NCI-H2029 treated with DMSO at 0.1 percent for 48 hours (cell line): ENCODE measurements around the gene TRDMT1.

Experiments
- DNase-seq: peaks from one replicate; lab custom pipeline; 2025; lab: John Stamatoyannopoulos, UW

TRDMT1 gene, protein sequence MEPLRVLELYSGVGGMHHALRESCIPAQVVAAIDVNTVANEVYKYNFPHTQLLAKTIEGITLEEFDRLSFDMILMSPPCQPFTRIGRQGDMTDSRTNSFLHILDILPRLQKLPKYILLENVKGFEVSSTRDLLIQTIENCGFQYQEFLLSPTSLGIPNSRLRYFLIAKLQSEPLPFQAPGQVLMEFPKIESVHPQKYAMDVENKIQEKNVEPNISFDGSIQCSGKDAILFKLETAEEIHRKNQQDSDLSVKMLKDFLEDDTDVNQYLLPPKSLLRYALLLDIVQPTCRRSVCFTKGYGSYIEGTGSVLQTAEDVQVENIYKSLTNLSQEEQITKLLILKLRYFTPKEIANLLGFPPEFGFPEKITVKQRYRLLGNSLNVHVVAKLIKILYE

DNA sequence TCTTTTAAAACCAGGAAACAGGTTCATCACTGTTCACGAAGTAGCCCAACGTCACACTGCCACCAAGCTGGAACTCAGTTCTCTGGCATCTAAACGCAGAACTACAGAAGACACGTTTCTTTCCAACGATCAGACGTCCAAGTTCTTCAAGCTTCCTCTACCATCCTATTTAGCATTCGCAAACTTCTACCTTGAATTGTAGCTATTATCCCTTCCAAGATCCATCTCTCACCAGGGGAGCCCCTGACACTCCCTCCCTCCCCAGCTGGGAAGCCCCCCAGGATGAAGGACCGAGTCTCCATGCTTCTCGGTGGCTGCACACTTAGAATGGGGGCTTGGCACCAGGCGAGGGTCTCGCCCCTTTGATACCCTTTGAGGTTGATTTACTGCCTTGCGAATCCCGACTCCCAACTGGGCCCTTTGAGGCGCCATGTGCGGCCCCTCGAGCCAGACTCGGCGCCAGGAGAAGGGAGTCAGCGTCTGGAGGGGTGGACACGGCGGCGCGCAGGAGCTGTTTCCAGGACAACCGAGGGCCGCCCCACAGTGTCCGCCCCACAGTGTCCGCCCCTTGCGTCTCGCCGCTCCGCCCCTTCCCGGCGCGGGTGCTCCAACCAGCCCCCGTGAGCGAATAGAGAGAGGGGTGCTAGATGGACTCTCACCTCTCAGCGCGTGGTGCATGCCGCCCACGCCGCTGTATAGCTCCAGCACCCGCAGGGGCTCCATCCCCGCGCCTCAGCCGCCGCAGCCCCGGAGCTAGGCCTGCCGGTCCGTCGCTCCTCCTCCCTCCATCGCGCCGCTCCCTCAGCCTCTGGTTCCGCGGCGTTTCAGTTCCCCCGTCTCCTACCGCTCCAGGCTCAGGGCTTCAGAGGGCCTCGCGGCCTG is at the start of gene TRDMT1:
TRDMT1 (minus strand) TSS at position 761 of the 882 bp plus-strand sequence; CDS start at position 723, 38 bp downstream.
- peak; percentile 1 for DNase-seq

DNA sequence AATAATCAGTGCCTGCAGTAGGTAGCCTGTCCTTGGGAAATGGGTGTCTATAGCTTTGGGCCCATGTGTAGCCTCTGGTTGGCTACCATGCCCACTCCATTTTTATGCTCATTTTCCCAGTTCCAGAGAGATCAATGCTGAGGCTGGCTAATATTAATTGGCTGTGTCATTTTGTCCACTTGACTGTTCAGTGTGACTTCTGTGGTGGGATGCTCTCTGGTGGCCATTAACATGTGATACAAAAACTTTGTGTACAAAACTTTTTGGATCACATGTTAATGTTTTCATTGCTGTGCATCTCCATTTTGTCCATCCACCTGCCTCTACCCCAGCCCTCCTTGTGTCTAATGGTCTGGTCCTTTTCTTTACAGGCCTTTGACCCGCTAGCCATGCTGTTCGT is 49.3 kb upstream of the TRDMT1 start:
- DNase-seq, result no peak

DNA sequence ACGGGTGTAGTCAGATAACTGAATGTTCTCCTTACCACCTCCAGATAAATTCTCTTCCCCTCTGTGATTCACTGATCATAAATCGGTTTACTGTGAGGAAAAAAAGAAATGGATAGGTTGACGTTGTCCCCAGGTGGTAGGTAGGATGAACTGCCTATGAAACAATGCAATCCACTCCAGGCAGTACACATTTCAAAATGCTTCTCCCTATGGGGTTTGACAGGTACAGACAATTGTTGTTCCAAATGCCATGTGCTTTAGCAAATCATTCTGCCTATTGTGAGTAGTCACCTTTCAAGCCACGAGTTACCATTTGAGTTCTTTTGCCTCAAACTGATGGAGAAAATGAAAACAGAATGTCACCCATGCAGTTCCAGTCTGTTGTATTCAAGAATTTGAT is 48.3 kb upstream of the TRDMT1 start:
- no peak for DNase-seq

DNA sequence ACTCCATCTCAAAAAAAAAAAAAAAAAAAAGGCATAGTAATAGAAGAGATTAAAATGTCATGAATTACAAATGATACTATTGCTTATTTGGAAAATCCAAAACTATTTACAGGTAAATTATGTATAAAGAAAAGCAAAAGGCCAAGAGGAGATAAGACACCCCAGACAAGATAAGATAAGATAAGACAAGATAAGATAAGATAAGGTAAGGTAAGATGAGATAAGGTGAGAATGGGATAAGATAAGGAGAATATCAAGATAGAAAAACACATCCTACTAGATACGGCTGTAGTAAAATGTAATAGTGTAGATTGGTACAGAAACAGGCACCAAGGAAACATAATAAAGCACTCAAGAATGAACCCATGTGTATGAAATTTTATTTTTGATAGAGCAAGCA is 47.5 kb upstream of the TRDMT1 start:
- no peak for DNase-seq

DNA sequence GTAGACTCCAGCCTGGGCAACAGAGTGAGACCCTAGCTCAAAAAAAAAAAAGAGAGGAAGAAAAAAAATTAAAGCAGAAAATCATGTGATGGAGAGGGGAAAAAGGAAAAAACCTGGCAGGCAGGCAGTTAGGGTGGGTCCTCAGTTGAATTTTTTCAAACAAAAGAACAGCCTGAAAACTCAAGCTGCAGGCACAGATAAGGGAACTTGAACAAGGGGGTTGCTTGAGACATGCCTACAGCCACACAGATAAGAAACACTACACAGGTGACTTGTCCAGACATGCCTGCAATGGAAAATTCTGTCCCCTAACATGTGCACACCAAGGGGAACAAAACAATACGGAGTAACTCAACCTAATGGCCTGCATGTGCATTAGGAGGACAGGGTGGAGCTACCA is 45.7 kb upstream of the TRDMT1 start:
- no peak for DNase-seq

DNA sequence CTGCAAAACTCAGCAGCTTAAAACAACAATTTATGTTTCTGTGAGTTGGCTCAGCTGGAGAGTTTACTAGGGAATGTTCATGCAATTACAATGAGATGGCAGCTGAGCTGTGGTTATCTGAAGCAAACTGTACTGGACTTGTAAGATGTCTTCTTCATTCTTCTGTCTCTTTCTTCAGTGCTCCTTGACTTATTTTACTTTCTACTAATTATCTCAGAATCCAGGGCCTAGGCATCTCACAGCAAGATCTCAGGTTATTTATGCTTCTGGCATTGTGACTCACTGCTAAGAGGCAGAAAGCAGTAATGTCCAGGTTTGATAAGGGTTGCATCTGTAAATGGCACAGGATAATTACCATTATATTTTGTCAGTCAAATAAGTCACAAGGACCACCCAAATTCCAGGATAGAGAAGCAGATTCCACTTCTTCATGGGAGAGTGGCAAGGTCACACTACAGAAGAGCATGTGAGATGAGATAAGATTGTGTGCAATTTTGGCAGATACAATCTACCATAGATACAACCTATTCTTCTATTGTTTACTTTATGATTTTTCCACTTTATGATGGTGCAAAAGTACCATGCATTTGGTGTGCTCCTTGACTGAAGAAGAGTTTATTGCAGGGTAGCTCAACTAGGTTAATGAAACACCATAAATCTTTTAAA is 43.4 kb upstream of the TRDMT1 start:
- DNase-seq, result no peak

DNA sequence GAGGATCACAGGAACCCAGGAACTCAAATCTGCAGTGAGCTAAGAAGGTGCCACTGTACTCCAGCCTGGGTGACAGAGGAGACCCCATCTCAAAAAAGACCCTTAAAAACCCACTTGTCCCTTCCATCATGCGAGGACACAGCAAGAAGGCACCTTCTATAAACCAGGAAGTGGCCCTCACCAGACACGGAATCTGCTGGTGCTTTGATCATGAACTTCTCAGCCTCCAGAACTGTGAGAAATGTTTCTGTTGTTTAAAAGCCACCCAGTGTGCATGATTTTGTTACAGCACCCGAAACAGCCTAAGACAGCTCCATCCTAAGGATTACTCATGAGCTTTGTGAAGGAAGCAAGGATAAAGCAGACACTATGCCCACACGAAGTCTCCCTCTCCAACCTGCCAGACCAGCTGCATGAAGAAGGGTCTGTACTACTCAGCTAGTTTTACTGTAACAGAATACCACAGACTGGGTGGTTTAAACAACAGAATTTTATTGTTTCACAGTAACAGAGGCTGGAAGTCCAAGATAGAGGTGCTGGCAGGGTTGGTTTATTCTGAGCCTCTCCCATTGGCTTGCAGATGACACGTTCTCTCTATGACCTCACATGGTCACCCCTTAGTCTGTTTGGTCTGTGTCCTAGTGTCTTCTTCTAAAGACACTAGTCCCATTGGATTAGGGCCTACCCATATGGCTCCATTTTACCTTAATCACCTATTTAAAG is 40.3 kb upstream of the TRDMT1 start:
- no peak for DNase-seq

DNA sequence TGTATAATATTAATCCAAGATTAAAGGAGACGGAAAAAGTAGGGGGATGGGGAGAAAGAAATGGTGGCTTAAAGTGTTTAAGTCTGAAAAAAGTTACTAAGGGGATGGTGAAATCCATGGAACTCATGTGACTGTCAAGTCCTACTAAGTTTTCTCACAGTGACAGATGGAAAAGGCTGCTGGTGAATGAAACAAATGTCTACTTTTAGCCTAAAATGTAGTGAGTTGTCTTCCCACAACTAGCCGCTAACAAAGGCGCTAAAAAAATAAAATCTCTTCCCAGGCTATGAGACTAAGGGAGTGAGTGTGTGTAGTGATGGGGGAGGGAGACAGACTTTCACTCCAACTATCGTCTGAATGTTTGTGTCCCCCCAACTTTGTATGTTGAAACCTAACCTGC is 39.1 kb upstream of the TRDMT1 start:
- DNase-seq, result no peak

DNA sequence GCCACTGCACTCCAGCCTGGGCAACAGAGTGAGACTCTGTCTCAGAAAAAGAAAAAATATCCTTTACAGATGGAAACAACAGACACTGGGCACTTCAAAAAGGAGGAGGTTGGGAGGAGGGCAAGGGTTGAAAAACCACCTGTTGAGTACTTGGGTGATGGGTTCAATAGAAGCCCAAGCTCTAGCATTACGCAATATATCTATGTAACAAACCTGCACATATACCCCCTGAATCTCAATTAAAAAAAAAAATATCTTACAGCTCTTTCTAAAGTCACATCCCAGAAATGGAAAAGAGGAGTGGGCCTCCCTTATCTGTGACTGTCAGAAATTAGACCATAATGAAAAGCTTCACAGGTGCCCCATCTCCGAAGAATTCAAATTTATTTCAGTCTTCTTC is 38.6 kb upstream of the TRDMT1 start:
- DNase-seq, result no peak

DNA sequence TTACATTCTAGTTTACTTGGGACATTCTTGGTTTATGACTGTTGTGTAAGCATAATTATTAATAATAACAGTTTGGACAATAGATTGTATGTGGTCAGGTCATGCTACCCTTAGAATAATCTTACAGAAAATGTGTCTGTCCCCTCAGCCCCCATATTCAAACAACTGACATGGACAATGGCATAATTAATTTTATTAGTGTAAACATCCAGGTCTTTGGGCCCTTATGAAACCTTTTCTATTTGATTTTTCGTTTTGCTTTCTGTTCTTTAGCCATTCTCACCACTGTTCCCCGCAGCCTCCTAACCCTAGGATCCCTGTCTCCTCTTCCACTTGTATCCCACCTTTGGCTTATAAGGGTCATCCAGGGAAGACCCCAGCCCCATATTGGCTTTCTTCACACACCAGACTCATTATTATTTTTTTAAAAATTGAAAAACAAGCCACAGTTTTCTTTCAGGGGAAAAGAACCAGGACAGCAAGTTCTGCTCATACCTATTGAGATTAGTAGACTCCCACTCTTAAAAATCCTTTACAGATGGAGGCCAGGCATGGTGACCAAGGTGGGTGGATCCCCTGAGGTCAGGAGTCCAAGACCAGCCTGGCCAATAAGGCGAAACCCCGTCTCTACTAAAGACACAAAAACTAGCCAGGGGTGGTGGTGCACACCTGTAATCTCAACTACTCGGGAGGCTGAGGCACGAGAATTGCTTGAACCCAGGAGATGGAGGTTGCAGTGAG is 38.0 kb upstream of the TRDMT1 start:
- DNase-seq, result no peak

DNA sequence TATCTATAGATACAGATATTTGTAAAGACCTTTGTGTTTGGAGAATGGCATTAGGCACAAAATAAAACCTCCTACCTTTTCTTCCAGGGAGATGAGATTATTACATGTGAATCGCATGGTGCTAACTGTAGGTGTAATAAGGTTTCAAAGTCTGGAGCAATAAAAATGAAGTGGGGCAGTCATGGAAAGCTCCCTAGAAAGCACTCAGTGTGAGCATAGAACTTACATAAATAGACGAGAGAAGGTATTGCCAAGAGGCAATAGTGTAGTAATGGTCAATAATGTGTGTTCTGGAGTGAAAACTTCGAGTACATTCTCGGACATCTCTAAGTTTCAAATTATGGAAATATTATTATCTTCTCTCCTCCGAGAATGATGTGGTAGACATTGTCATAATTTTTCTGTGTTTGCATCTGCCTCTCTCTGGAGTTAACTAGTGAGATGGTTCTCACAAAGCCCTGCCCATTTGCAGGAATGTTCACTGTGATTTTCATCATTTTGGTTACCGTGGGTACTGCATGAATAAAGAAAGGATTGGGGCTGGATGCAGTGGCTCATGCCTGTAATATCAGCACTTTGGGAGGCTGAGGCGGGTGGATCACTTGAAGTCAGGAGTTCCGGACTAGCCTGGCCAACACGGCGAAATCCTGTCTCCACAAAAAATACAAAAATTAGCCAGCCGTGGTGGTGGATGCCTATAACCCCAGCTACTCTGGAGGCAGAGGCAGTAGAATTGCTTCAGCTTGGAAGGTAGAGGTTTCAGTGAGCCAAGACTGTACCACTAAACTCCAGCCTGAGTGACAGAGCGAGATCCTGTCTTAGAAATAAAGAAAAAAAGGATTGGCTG is 37.2 kb upstream of the TRDMT1 start:
- DNase-seq, result no peak

DNA sequence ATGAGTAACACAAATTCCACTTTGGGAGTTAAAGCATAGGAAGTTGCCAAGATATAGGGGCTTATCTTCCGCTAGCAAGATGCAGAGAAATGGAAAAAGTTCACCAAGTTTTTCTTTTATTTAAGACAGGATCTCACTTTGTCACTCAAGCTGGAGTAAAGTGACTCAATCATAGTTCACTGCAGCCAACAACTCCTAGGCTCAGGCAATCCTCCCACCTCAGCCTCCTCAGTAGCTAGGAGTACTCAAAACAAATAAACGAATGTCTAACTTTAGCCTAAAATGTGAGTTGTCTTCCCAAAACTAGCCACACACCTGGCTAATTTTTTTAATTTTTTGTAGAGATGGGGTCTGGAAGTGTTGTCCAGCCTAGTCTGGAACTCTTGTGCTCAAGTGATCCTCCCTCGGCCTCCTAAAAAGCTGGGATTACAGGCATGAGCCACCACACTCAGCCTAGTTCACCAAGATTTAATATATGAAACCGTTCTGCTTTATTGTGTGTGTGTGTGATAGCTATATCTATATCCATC is 36.5 kb upstream of the TRDMT1 start:
- no peak for DNase-seq

DNA sequence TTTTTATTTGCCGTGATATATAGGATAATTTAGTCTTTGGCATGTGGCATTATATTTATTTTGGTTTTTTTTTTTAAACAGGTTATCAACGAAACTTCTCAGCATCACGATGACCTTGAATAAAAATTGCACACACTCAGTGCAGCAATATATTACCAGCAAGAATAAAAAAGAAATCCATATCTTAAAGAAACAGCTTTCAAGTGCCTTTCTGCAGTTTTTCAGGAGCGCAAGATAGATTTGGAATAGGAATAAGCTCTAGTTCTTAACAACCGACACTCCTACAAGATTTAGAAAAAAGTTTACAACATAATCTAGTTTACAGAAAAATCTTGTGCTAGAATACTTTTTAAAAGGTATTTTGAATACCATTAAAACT is 35.7 kb upstream of the TRDMT1 start:
- DNase-seq, result no peak

DNA sequence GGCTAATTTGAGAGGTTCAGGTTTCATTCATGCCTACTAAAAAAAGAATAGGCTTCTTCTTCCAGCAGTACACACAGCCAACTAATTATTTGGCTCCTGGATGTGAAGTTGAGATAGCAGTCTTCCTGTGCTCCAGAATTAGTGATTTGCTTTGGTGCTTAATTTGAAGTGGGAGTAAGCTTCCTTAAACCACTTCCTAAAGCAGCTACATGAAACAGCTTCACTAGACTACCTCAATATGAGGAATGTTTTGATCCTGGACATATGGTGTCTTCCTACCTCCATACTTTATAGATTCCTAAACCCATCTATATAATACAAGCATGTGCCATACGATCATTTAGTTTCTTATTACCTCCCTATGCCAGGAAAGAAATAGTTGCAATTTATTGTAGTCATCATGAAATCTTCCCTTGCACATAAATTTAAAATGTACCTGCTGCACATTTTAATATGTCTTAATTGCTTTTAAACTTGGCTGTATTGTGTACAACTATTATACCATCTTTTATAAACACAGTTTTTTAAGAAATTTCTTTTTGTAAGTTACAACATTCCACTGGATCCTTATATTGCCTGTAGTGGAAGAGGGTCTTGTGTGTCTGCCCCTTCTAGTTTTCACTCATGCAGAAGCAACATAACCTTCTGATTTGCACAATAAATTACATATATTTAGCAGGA is 35.1 kb upstream of the TRDMT1 start:
- DNase-seq, result no peak

DNA sequence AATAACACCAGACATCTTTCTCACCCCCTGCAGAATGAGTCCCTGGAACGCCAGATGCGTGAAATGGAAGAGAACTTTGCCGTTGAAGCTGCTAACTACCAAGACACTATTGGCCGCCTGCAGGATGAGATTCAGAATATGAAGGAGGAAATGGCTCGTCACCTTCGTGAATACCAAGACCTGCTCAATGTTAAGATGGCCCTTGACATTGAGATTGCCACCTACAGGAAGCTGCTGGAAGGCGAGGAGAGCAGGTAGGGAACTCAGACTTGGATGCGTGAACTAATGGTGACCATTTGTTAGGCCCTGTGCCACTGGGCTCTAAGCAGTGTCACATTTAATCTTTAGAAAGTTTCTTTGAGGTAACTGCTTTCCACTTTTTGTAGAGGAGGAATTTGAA is 33.7 kb upstream of the TRDMT1 start:
- DNase-seq, result no peak

DNA sequence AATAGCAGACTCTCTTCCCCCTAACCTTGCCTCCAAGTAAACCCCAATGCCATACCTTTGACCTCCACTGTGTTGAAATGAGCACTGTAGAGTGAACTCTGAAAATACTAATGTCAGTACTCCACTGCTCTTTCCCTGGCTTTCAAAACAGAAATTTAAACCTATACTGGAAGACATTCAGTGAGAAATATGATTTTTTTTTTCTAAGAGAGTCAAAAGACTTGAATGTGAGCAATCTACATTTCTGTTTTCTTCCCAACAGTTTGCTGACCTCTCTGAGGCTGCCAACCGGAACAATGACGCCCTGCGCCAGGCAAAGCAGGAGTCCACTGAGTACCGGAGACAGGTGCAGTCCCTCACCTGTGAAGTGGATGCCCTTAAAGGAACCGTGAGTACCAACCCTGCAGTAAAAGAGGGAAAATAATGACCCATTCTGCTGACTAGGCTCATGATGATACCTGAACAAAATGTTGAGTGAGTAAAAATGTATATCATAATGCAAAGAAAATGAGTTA is 33.0 kb upstream of the TRDMT1 start:
- DNase-seq, result no peak

DNA sequence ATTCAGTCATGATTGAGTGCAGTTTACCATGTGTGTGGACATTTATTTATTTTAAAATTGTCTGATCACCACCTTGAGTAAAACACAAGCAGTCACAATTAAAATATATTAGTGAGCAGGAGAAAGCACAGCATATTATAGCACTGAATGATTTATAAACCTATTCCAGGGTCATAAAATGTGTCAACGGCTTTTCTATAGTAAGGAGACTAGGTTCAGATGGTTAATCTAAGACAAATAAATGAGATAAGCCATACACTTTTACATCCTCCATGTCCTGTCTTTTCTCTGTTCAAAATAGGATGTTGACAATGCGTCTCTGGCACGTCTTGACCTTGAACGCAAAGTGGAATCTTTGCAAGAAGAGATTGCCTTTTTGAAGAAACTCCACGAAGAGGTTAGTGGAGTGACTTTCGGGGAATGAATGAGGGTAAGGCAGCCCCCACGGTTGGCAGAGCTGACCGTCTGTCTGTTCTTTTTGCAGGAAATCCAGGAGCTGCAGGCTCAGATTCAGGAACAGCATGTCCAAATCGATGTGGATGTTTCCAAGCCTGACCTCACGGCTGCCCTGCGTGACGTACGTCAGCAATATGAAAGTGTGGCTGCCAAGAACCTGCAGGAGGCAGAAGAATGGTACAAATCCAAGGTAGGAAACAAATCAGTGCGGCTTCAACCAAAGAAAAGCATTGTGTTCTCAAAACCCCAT is 32.0 kb upstream of the TRDMT1 start:
- DNase-seq, result no peak

DNA sequence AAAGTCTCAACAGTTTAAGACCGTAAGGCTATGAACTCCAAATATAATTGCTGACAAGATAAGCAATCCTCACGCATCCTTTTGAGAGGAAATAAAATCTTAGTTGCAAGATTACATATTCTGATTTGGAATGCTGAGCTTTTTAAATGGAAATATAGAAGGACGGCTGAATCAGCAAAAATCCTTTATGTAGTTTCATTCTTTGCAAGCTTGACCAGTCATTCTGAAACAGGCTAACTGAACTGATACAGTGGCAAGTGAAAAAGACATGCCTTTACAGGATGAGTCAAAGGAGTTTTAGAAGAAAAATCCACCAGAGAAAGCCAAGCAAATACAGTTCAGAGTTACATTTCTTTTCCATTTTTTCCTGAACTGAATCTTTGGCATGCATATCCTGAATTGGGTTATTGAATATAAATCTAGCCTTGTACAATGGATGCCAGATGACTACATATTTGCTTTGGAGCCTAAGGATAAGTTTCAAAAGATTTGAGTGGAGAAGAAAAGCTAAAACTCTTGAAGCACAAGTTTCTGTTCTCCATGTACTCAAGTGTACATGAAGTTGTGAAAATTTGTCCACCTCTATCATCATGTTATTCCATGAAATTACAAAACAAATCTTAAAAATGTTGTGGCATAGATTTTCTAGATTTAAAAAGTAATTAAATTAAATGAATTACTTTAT is 30.9 kb upstream of the TRDMT1 start:
- no peak for DNase-seq
